ENCODE data around the gene ARHGAP18. TPM values are rescaled to one million over a fixed set of nuclear protein-coding genes. Genes with fewer than 3 reads are reported as not detected.

The ARHGAP18 gene
- total and polyA plus RNA-seq, 10 of the 15 experiments (the other 5 are each of a cell fraction or from before 2014, with no cell fraction given), result 18.2 to 52.2 (median 31.7) TPM

DNA sequence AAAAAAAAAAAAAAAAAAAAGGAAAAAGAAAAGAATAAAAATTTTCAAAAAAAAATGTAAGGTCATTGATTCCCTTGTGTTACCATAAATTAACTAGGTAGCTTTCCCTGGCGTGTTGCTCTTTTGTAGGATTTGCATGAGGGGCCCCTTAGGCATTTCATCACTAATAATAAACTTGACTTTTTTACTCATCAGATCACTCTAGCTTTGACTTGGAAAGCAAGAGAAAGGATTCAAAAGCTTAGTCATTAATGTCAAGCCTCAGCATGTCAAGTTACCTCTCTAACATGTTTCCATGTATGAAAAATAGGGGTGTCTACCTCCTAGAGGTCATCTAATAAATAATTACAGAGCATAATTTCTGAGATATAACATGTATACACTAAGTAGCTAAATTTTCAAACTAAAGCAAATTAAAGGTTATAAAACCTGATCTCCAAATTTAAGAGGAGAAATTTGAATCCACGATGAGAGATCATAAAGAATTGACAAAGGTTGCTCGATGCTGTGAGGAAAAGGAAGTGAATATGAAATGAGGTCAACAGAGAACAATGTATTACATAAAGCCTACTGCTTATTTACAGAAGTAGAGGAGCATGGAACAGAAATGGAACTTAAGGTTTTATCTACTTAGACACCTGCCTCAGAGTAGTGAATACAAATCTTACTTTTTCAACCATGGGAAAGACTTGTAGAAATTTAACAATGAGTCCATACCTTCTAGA lies 86.8 kb downstream of the ARHGAP18 start (continued):
- TF ChIP-seq ZNF687 (IDR thresholded peaks at IDR 0.05) (no peak), HCFC1 (IDR thresholded peaks at IDR 0.05; ENCODE audit: low read length) (no peak), ZNF592 (IDR thresholded peaks at IDR 0.05) (no peak), PAX8 (IDR thresholded peaks at IDR 0.05) (no peak), YBX1 (IDR thresholded peaks at IDR 0.05) (no peak), CHD4 (IDR thresholded peaks at IDR 0.05) (no peak), RB1 (IDR thresholded peaks at IDR 0.05; ENCODE audit: borderline replicate concordance) (no peak)
- TF ChIP-seq, protein P1, sequence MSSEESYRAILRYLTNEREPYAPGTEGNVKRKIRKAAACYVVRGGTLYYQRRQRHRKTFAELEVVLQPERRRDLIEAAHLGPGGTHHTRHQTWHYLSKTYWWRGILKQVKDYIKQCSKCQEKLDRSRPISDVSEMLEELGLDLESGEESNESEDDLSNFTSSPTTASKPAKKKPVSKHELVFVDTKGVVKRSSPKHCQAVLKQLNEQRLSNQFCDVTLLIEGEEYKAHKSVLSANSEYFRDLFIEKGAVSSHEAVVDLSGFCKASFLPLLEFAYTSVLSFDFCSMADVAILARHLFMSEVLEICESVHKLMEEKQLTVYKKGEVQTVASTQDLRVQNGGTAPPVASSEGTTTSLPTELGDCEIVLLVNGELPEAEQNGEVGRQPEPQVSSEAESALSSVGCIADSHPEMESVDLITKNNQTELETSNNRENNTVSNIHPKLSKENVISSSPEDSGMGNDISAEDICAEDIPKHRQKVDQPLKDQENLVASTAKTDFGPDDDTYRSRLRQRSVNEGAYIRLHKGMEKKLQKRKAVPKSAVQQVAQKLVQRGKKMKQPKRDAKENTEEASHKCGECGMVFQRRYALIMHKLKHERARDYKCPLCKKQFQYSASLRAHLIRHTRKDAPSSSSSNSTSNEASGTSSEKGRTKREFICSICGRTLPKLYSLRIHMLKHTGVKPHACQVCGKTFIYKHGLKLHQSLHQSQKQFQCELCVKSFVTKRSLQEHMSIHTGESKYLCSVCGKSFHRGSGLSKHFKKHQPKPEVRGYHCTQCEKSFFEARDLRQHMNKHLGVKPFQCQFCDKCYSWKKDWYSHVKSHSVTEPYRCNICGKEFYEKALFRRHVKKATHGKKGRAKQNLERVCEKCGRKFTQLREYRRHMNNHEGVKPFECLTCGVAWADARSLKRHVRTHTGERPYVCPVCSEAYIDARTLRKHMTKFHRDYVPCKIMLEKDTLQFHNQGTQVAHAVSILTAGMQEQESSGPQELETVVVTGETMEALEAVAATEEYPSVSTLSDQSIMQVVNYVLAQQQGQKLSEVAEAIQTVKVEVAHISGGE (CRISPR knock-in tag; IDR thresholded peaks at IDR 0.05), result no peak

All from GM12878 (cell line).